Mesenchymal stem cell (in vitro differentiated cells and primary cell): ENCODE results near the gene SLC7A7.
"Not testable (repeated sequence)": the region's sequence is repeated elsewhere in the genome, so short reads cannot be mapped to it uniquely, and the experiment has no call there.

Source experiments
- DNase-seq: peaks from one replicate; pipeline ENCODE4 v3.0.0-alpha.2; 2013
- H2AFZ ChIP-seq: one replicate; pipeline ENCODE4 v1.6.1; 2013; ENCODE audit warnings: low read depth, mild to moderate bottlenecking, control low read depth, inconsistent platforms, low read length, moderate library complexity
- H2AK5ac ChIP-seq: 2 replicates; pipeline ENCODE4 v1.6.1; 2013; ENCODE audit warnings: low read length, moderate library complexity, mild to moderate bottlenecking, inconsistent platforms; ENCODE audit not compliant: severe bottlenecking
- H2BK120ac ChIP-seq: one replicate; pipeline ENCODE4 v1.6.1; 2013; ENCODE audit warnings: low read depth, mild to moderate bottlenecking, inconsistent platforms, low read length, moderate library complexity
- H2BK12ac ChIP-seq, 2 experiments: one replicate each; pipeline ENCODE4 v1.6.1; 2013; ENCODE audit warnings: inconsistent platforms in 2 of 2, low read length in 2 of 2, mild to moderate bottlenecking in 2 of 2, moderate library complexity in 2 of 2, control low read depth in 1 of 2
- H2BK15ac ChIP-seq: one replicate; pipeline ENCODE4 v1.6.1; 2013; ENCODE audit warnings: mild to moderate bottlenecking, low read depth, inconsistent platforms; ENCODE audit not compliant: poor library complexity, severe bottlenecking
- H2BK5ac ChIP-seq: 2 replicates; pipeline ENCODE4 v1.6.1; 2013; ENCODE audit warnings: low read depth, mild to moderate bottlenecking, low read length, control low read depth, inconsistent platforms; ENCODE audit not compliant: poor library complexity, severe bottlenecking
- H3K14ac ChIP-seq, 2 experiments: one replicate each; pipeline ENCODE4 v1.6.1; 2013; ENCODE audit warnings: inconsistent platforms in 2 of 2, low read length in 2 of 2, control low read depth in 1 of 2, mild to moderate bottlenecking in 1 of 2, moderate library complexity in 1 of 2
- H3K18ac ChIP-seq, 2 experiments: one replicate each; pipeline ENCODE4 v1.6.1; 2013; ENCODE audit warnings: inconsistent platforms in 2 of 2, low read length in 2 of 2, control low read depth in 1 of 2, low read depth in 1 of 2, mild to moderate bottlenecking in 1 of 2
- H3K23ac ChIP-seq, 2 experiments: one replicate each; pipeline ENCODE4 v1.6.1; 2013; ENCODE audit warnings: inconsistent platforms in 2 of 2, low read length in 2 of 2, mild to moderate bottlenecking in 2 of 2, moderate library complexity in 2 of 2, control low read depth in 1 of 2
- H3K27ac ChIP-seq: 2 replicates; pipeline ENCODE4 v1.5.1; 2013; ENCODE audit warnings: mild to moderate bottlenecking, moderate library complexity, low read length, control low read depth, inconsistent platforms; ENCODE audit not compliant: poor library complexity, severe bottlenecking
- H3K27me3 ChIP-seq, 2 experiments: 2 replicates each; pipeline versions ENCODE4 v1.6.1 to v1.7.0; 2013; ENCODE audit warnings: low read length in 2 of 2, mild to moderate bottlenecking in 2 of 2, moderate library complexity in 2 of 2, control low read depth in 1 of 2, inconsistent platforms in 1 of 2; ENCODE audit not compliant: control insufficient read depth in 1 of 2, insufficient read depth in 1 of 2
- H3K36me3 ChIP-seq, 2 experiments: 2 replicates each; pipeline versions ENCODE4 v1.6.1 to v1.7.0; 2013; ENCODE audit warnings: low read length in 2 of 2, control low read depth in 1 of 2, inconsistent platforms in 1 of 2, low read depth in 1 of 2, mild to moderate bottlenecking in 1 of 2; ENCODE audit not compliant: insufficient read depth in 2 of 2, control insufficient read depth in 1 of 2
- H3K4ac ChIP-seq, 2 experiments: one replicate each; pipeline ENCODE4 v1.6.1; 2013; ENCODE audit warnings: inconsistent platforms in 2 of 2, low read length in 2 of 2, mild to moderate bottlenecking in 2 of 2, moderate library complexity in 2 of 2, control low read depth in 1 of 2, low read depth in 1 of 2
- H3K4me1 ChIP-seq: 2 replicates; pipeline ENCODE4 v1.6.1; 2013; ENCODE audit warnings: low read depth, low read length, control low read depth; ENCODE audit not compliant: control insufficient read depth, insufficient read depth
- H3K4me2 ChIP-seq: 2 replicates; pipeline ENCODE4 v1.6.1; 2013; ENCODE audit warnings: low read length, mild to moderate bottlenecking, inconsistent platforms; ENCODE audit not compliant: poor library complexity, severe bottlenecking
- H3K4me3 ChIP-seq, 2 experiments: 2 replicates each; pipeline versions ENCODE4 v1.5.1 to v1.7.0; 2013; ENCODE audit warnings: low read length in 2 of 2, mild to moderate bottlenecking in 2 of 2, control low read depth in 1 of 2, low read depth in 1 of 2; ENCODE audit not compliant: insufficient read depth in 1 of 2
- H3K79me1 ChIP-seq: replicated peaks from 2 replicates; pipeline ENCODE4 v1.6.1; 2013; ENCODE audit warnings: mild to moderate bottlenecking, control low read depth, low read length, inconsistent platforms; ENCODE audit not compliant: poor library complexity, severe bottlenecking
- H3K9ac ChIP-seq: 2 replicates; pipeline ENCODE4 v1.7.0; 2013; ENCODE audit warnings: mild to moderate bottlenecking, low read length, moderate library complexity
- H3K9me3 ChIP-seq: 2 replicates; pipeline ENCODE4 v1.7.0; 2013; ENCODE audit warnings: mild to moderate bottlenecking, low read length; ENCODE audit not compliant: control insufficient read depth
- H4K8ac ChIP-seq: one replicate; pipeline ENCODE4 v1.6.1; 2013; ENCODE audit warnings: inconsistent platforms, mild to moderate bottlenecking, low read length, moderate library complexity
- H4K91ac ChIP-seq: one replicate; pipeline ENCODE4 v1.6.1; 2013; ENCODE audit warnings: mild to moderate bottlenecking, low read length, inconsistent platforms
- WGBS: methylation state at CpG from one replicate; pipeline ENCODE4 v1.1.7; 2013; ENCODE audit warnings: mixed read lengths; 5-methylcytosine and 5-hydroxymethylcytosine counted together

Gene SLC7A7

DNA sequence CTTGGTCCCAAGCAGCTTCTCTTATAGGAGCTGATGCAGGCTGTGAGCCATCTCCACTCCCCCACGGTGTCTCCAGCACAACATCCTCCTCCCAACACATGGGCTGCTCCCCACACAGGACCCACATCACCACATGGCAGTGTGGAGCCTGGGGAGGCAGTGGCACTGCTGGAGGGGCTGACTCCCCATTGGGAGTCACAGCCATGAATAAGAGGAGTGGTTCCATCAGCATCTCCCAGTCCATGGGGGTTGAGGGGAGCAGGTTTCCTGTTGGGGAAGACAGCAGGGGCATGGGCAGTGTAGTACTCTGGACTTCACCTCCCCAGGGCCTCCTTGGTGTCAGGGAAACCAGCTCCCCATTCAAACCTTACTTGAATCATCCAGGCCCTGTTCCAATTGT is 89.2 kb downstream of the SLC7A7 start:
- Histone ChIP-seq H2AK5ac (no peak overlapping the region), H3K14ac (no peak overlapping the region), H3K27ac (no peak overlapping the region), H3K27me3 (peaks cover 8 to 20% of the 10 kb centered on the region in 2 experiments), H3K9me3 (peaks cover 5% of the 10 kb centered on the region), H3K4me2 (no peak overlapping the region), H3K9ac (no peak overlapping the region), H4K91ac (no peak overlapping the region), H2BK12ac (no peak overlapping the region), H3K4ac (no peak overlapping the region), H2BK15ac (no peak overlapping the region), H3K79me1 (no peaks in the 10 kb centered on the region), H3K4me3 (no peak overlapping the region), H4K8ac (no peak overlapping the region), H2AFZ (no peak overlapping the region), H3K4me1 (no peaks in the 10 kb centered on the region), H2BK120ac (no peak overlapping the region), H3K23ac (no peak overlapping the region), H3K36me3 (no peaks in the 10 kb centered on the region), H2BK5ac (no peak overlapping the region), H3K18ac (no peak overlapping the region)
- 100% methylated on average over 1 of the region's 1 CpG for WGBS
- DNase-seq: no peak

DNA sequence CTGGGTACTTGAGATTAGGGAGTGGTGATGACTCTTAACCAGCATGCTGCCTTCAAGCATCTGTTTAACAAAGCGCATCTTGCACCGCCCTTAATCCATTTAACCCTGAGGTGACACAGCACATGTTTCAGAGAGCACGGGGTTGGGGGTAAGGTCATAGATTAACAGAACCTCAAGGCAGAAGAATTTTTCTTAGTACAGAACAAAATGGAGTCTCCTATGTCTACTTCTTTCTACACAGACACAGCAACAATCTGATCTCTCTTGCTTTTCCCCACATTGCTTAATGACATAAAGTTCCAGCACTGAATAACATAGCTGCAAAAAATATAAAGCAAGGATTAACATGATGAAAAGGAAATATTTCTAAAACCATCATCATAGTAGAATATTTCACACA is 89.9 kb downstream of the SLC7A7 start:
- H3K27me3 ChIP-seq: peaks cover 7 to 16% of the 10 kb centered on the region in 2 experiments
- 13% methylated on average over 1 of the region's 3 CpGs for WGBS
- H2BK12ac ChIP-seq, H2BK5ac ChIP-seq, H2AFZ ChIP-seq, H4K8ac ChIP-seq, H3K23ac ChIP-seq, H3K18ac ChIP-seq, H3K4me3 ChIP-seq, H3K4me1 ChIP-seq, H2BK120ac ChIP-seq, DNase-seq, H3K4me2 ChIP-seq, H3K27ac ChIP-seq, H3K9me3 ChIP-seq, H4K91ac ChIP-seq, H3K79me1 ChIP-seq, H3K36me3 ChIP-seq, H2BK15ac ChIP-seq, H2AK5ac ChIP-seq, H3K9ac ChIP-seq, H3K4ac ChIP-seq, H3K14ac ChIP-seq: not testable (repeated sequence)

DNA sequence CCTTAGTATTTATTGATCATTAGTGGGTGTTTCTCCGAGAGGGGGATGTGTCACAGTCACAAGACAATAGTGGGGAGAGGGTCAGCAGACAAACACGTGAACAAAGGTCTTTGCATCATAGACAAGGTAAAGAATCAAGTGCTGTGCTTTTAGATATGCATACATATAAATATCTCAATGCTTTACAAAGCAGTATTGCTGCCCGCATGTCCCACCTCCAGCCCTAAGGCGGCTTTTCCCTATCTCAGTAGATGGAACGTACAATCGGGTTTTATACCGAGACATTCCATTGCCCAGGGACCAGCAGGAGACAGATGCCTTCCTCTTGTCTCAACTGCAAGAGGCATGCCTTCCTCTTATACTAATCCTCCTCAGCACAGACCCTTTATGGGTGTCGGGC is 90.4 kb downstream of the SLC7A7 start:
- not testable (repeated sequence) for H4K91ac ChIP-seq, H3K9me3 ChIP-seq, H3K23ac ChIP-seq, H3K4me3 ChIP-seq, H2AFZ ChIP-seq, H3K4me1 ChIP-seq, H2BK12ac ChIP-seq, H2BK5ac ChIP-seq, H3K9ac ChIP-seq, H3K4me2 ChIP-seq, H3K18ac ChIP-seq, H3K14ac ChIP-seq, H2AK5ac ChIP-seq, H3K79me1 ChIP-seq, H2BK15ac ChIP-seq, H2BK120ac ChIP-seq, H3K36me3 ChIP-seq, H3K27ac ChIP-seq, DNase-seq, H4K8ac ChIP-seq, H3K4ac ChIP-seq
- peaks cover 7 to 13% of the 10 kb centered on the region in 2 experiments for H3K27me3 ChIP-seq
- 88% methylated on average over 6 of the region's 8 CpGs for WGBS

DNA sequence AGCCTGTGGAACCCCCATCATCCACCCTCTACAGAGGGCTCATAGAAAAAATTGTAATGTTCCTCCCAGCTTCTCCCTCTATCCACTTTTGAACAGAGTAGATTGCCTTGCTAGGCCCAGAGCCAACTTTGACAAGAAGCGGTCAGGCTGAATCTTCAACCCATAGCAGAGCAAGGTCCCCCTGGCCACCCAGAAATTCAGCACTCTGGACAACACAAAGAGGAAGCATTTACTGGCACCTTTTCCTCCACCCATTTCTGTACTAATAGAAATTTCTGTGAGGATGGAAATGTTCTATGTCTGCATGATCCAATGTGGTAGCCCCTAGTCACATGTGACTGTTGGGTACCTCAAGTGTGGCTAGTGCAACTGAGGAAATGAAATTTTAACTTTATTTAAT is 91.4 kb downstream of the SLC7A7 start:
- H3K9me3 ChIP-seq: peaks cover 5% of the 10 kb centered on the region
- H2BK15ac ChIP-seq: no peak overlapping the region
- no peak overlapping the region for H3K4me2 ChIP-seq
- H3K4me3 ChIP-seq: no peak overlapping the region
- no peak overlapping the region for H3K27ac ChIP-seq
- H3K4ac ChIP-seq: no peak overlapping the region
- H3K18ac ChIP-seq: no peak overlapping the region
- DNase-seq: no peak
- no peak overlapping the region for H2BK12ac ChIP-seq
- no peaks in the 10 kb centered on the region for H3K4me1 ChIP-seq
- peaks cover 7 to 13% of the 10 kb centered on the region in 2 experiments for H3K27me3 ChIP-seq
- H4K8ac ChIP-seq: no peak overlapping the region
- H3K14ac ChIP-seq: no peak overlapping the region
- H2BK120ac ChIP-seq: no peak overlapping the region
- H3K79me1 ChIP-seq: no peaks in the 10 kb centered on the region
- no peaks in the 10 kb centered on the region for H3K36me3 ChIP-seq
- H3K9ac ChIP-seq: no peak overlapping the region
- H4K91ac ChIP-seq: no peak overlapping the region
- H2AK5ac ChIP-seq: no peak overlapping the region
- WGBS: 100% methylated on average over 1 of the region's 1 CpG
- no peak overlapping the region for H2BK5ac ChIP-seq
- H2AFZ ChIP-seq: no peak overlapping the region
- H3K23ac ChIP-seq: no peak overlapping the region
